Measurements from ENCODE around the gene FOXD4L6.
"Not testable (repeated sequence)": the region's sequence is repeated elsewhere in the genome, so short reads cannot be mapped to it uniquely, and the experiment has no call there.

FOXD4L6 gene

DNA sequence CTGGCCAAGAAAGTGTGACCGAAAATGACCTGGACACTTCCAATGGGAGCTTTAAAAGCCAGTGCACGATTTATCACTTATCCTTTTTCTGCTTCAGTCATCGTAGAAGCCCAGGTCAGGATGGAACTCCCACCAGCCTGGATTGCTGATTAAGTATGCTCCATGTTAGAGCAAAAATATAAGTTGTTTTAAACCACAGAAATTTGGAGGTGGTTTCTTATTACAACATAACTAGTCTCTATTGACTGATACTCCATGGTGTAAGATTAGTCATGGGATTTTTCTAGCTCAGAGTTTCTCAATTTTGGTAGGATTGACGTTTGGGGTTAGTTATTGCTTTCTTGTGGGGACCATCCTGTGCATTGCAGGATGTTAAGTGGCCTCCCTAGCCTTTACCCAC is 29.7 kb downstream of the FOXD4L6 start:
- not testable (repeated sequence) for DNase-seq

- not testable (repeated sequence) for DNase-seq
Observed at GRCh38 chr9:41095060-41095459, 33.4 kb downstream of the FOXD4L6 start.

GRCh38 chr9:41094010-41094773 is 34.3 kb downstream of the FOXD4L6 start:
- DNase-seq = not testable (repeated sequence)

GRCh38 chr9:41090922-41091321 is 37.6 kb downstream of the FOXD4L6 start:
- DNase-seq = not testable (repeated sequence)

GRCh38 chr9:41090386-41090785 is 38.1 kb downstream of the FOXD4L6 start:
- DNase-seq = not testable (repeated sequence)

DNA sequence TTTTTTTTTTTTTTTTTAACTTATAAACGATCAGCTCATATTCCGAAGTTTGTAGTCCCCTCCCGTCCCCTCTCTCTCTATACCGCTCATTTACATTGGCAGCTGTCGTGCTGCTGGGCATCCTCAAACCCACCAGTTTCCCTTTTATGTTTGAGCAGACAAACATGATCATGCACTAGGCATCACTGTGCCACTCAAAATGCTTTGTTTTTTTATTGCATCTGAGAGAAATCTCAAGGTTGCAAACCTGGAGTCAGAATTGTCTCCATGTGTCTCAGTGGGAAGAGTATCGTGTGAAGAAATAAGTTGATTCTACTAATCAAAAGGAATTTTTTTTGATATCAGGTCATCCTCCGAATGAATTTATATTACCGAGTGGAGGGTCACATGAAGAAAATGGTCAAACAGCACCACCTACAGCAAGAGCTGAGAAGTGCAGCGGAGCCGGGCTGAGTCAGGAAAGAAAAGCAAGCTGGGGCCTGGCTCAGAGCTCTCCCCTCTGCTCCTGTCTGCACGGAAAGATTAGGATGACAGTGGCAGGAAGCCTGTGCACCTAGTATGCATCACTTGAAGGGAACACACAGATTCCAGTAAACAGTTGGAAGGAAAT is 39.9 kb downstream of the FOXD4L6 start:
- DNase-seq = not testable (repeated sequence)

DNA sequence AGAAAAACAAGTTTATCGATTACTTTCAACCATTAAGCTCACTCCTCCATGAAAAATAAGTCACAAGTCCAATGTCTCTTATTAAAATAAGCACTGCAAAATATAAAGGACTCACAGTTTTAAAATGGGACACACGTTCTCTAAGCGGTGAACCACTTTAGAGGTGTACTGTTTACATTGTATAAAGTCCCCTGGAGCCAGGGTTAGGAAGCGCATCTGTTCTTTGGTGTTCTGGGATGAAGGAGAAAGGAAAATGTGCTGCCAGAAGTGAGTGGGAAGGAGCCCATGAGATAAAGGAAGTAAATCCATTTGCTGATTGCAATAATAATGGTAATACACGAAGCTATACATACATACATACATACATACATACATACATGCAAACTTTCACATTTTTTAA is 40.6 kb downstream of the FOXD4L6 start:
- not testable (repeated sequence) for DNase-seq

GRCh38 chr9:41087157-41087780 is 41.2 kb downstream of the FOXD4L6 start:
- not testable (repeated sequence) for DNase-seq

DNA sequence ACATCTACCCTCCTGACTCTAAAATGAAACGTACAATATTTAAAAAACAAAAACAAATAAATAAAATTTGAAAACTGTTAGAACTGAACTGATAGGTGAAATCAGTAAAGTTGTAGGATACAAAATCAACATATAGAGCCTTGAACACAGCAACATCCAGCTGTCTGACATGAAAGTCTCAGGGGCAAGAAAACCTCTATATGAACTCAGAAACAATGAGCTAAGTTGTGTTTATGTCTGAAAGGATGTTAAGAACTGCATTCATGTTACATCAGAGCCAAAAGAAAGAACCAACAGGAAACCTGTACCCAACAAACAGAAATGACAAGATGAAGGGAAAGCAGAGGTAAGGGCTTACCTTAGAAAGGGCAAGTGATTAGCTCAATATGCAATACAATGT is 41.8 kb downstream of the FOXD4L6 start:
- not testable (repeated sequence) for DNase-seq

DNA sequence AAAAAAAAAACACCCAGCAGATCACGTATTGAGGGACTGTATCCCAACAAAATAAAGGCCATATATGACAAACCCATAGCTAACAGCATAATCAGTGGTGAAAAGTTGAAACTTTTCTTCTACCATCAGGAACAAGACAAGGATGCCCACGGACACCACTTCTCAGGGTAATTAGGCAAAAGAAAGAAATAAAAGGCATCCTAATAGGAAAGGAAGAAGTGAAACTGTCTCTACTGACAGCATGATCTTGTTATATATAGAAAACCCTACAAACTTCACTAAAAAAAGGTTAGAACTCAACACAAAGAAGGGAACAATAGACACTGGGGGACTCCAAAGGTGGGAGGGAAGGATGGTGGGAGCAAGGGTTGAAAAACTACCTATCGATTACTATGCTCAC is 42.3 kb downstream of the FOXD4L6 start:
- DNase-seq = not testable (repeated sequence)

- not testable (repeated sequence) for DNase-seq
Observed at GRCh38 chr9:41082358-41082757, 46.1 kb downstream of the FOXD4L6 start.

DNA sequence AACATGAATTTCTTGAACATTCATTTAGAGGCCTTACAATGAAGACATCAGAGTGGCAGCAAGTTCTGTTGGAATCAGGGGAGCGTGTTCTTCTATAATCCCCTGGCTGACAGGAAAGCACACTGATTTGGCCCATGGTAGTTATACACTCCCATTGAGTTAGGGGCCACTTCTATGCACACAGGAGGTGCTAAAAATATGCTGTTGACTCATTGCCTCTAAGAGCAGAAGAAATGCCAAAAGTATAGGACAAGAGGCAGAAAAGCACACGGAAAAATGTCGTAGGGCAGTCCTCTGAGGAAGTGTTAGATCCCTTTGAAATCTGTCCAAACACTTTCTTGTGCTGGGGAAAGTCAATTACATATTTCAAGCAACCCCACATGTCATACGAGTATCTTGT is 49.0 kb downstream of the FOXD4L6 start:
- not testable (repeated sequence) for DNase-seq

- not testable (repeated sequence) for DNase-seq
Observed at GRCh38 chr9:41077586-41077985, 50.9 kb downstream of the FOXD4L6 start.
